HepG2 (cell line): ENCODE measurements around the gene RPRD1A. TPM values are rescaled to one million over a fixed set of nuclear protein-coding genes. Genes with fewer than 3 reads are reported as not detected.

Source experiments
- CENPX ChIP-seq: sonication (generic); formaldehyde crosslinking; IDR thresholded peaks from 2 replicates; pipeline ENCODE4 v1.9.0; 2021; ENCODE audit warnings: mild to moderate bottlenecking, missing genetic modification reagents, moderate library complexity
- CERS6 ChIP-seq: sonication (generic); formaldehyde crosslinking; IDR thresholded peaks from 2 replicates; pipeline ENCODE4 v1.5.0; 2020; ENCODE audit warnings: missing genetic modification reagents
- DBP ChIP-seq: sonication (generic); formaldehyde crosslinking; IDR thresholded peaks from 2 replicates; pipeline ENCODE4 v1.4.0; 2020; ENCODE audit warnings: missing genetic modification reagents; ENCODE audit errors: not compliant biosample characterization
- FOXP4 ChIP-seq: sonication (generic); formaldehyde crosslinking; IDR thresholded peaks from 2 replicates; pipeline ENCODE4 v1.4.0; 2020; ENCODE audit warnings: missing genetic modification reagents
- HNF1B ChIP-seq: sonication (generic); formaldehyde crosslinking; IDR thresholded peaks from 2 replicates; pipeline ENCODE4 v1.5.1; 2020; ENCODE audit warnings: mild to moderate bottlenecking, moderate library complexity, missing genetic modification reagents
- KDM5A ChIP-seq: fragments of 200-600 bp; sonication (generic); IDR thresholded peaks from 2 replicates; pipeline ENCODE4 v1.7.0; 2018; ENCODE audit warnings: antibody characterized with exemption, mild to moderate bottlenecking, low read length, borderline replicate concordance
- MAFG ChIP-seq: sonication (generic); formaldehyde crosslinking; IDR thresholded peaks from 2 replicates; pipeline ENCODE4 v1.5.1; 2020; ENCODE audit warnings: mild to moderate bottlenecking, missing genetic modification reagents
- NKX3-1 ChIP-seq: sonication (generic); formaldehyde crosslinking; IDR thresholded peaks from 2 replicates; pipeline ENCODE4 v1.5.0; 2020; ENCODE audit warnings: missing genetic modification reagents
- SNAPC4 ChIP-seq: sonication (generic); formaldehyde crosslinking; IDR thresholded peaks from 2 replicates; pipeline ENCODE4 v1.4.0; 2020; ENCODE audit warnings: mild to moderate bottlenecking, missing genetic modification reagents
- SP1 ChIP-seq, 2 experiments: fragments of 450-650 bp in 1 of 2; sonication (generic) in 1 of 2; formaldehyde crosslinking in 1 of 2; IDR thresholded peaks; 2 replicates each; pipeline versions ENCODE4 v1.4.0 to v1.6.1; 2016 to 2020; ENCODE audit warnings: missing genetic modification reagents in 1 of 2
- SSRP1 ChIP-seq: IDR thresholded peaks from 2 replicates; pipeline ENCODE4 v1.6.1; 2016; ENCODE audit warnings: control low read depth
- ZNF280B ChIP-seq: sonication (generic); formaldehyde crosslinking; IDR thresholded peaks from 2 replicates; pipeline ENCODE4 v1.5.0; 2020; ENCODE audit warnings: missing genetic modification reagents, mild to moderate bottlenecking, borderline replicate concordance
- ZNF431 ChIP-seq: sonication (generic); formaldehyde crosslinking; IDR thresholded peaks from 2 replicates; pipeline ENCODE4 v1.9.0; 2022; ENCODE audit warnings: missing genetic modification reagents, low read depth, mild to moderate bottlenecking, borderline replicate concordance
- ZSCAN29 ChIP-seq: sonication (generic); formaldehyde crosslinking; conservative IDR thresholded peaks from 2 replicates; pipeline ENCODE4 v1.4.0; 2020; ENCODE audit warnings: mild to moderate bottlenecking, missing genetic modification reagents
- polyA plus RNA-seq, 8 experiments: library from polyadenylated mRNA; depleted of rRNA in 3 of 8; stranded (reverse) in 7 of 8; unstranded in 1 of 8; fragments of >200 nt; fragmentation: Illumina TruSeq in 4 of 8; extraction: Trizol in 4 of 8; gene quantifications; 2 replicates each; pipeline versions ENCODE4 v1.2.1 to v1.2.3, GENCODE V29; 2011 to 2016; ENCODE audit warnings: low read depth in 4 of 8, missing spikeins in 1 of 8, mixed read lengths in 1 of 8; ENCODE audit not compliant: insufficient read depth in 1 of 8
- total RNA-seq, 5 experiments: library from RNA; depleted of rRNA; stranded (reverse); fragments of >200 nt; fragmentation: Illumina TruSeq; extraction: Trizol; gene quantifications; 2 replicates each; pipeline ENCODE4 v1.2.3, GENCODE V29; 2016; ENCODE audit warnings: low read depth in 1 of 5

The RPRD1A gene
- total and polyA plus RNA-seq, 2 of the 13 experiments (the other 11 are each of a cell fraction or from before 2014, with no cell fraction given) = 42.5 to 78.2 TPM

- TF ChIP-seq ZNF280B (CRISPR knock-in tag) (peak; percentile 89), HNF1B (peak; percentile 88), KDM5A (peak; percentile 31; the same call in 1 of the 2 replicates), SP1 (IDR thresholded peaks at IDR 0.05) (no peak), SP1 (CRISPR knock-in tag; IDR thresholded peaks at IDR 0.05) (peak; percentile 92), NKX3-1 (CRISPR knock-in tag) (no peak; the same call in 1 of the 2 replicates), ZNF431 (CRISPR knock-in tag) (peak; percentile 38; the same call in 1 of the 2 replicates), CENPX (no peak), MAFG (CRISPR knock-in tag) (no peak), CERS6 (CRISPR knock-in tag) (no peak), SSRP1 (no peak), DBP (no peak), SNAPC4 (CRISPR knock-in tag) (peak; percentile 81; the same call in 1 of the 2 replicates), ZSCAN29 (CRISPR knock-in tag) (0 out of 2 replicates have a peak, but pooled peaks have one; percentile 36), FOXP4 (CRISPR knock-in tag) (peak; percentile 47)
Measured at GRCh38 chr18:36067055-36067957, at the start of gene RPRD1A (continued).
